ENCODE data around the gene SLC15A2. TPM values are rescaled to one million over a fixed set of nuclear protein-coding genes. Genes with fewer than 3 reads are reported as not detected.
A peak's percentile ranks its signal among the peaks of the same experiment; 100 is the strongest.

The SLC15A2 gene
- total RNA-seq, 6 experiments from 2014 or later = 0.09 to 0.35 (median 0.14) TPM; not detected in 1

DNA sequence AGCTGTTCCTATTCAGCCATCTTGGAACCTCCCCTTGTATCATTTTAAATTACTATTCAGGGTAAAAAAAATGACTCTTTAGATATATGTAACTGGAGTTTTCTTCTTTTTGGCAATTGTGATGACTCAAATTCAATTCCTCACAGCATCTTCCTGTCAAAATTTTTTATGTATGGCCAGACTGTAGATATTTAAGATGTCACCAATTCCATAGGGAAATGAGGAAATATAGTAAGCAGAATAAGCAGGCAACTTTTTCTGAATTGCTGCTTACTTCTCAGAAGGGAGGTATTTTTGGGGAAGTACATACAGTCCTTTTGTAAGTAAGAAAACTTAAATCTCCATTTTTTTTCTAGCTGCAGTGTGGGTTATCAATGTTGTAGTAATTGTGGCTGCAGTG is 30.4 kb upstream of the SLC15A2 start:
- no peaks in the 10 kb centered on the region for H3K27me3 Mint-ChIP-seq (ENCODE audit: insufficient read depth)
- no peaks in the 10 kb centered on the region for H3K4me1 Mint-ChIP-seq (ENCODE audit: low read depth)
- no peak overlapping the region for H3K27ac Mint-ChIP-seq
- H3K9me3 Mint-ChIP-seq = no peaks in the 10 kb centered on the region
- no peak overlapping the region for H3K4me3 Mint-ChIP-seq
- no peak for TF ChIP-seq CTCF (IDR thresholded peaks at IDR 0.05)
- H3K36me3 Mint-ChIP-seq (ENCODE audit: low read depth) = no peaks in the 10 kb centered on the region
- DNase-seq = no peak

- no peaks in the 10 kb centered on the region for H3K4me1 Mint-ChIP-seq (ENCODE audit: low read depth)
- no peaks in the 10 kb centered on the region for H3K36me3 Mint-ChIP-seq (ENCODE audit: low read depth)
- no peak for DNase-seq
- TF ChIP-seq CTCF (IDR thresholded peaks at IDR 0.05) = no peak
- H3K9me3 Mint-ChIP-seq = no peaks in the 10 kb centered on the region
- H3K4me3 Mint-ChIP-seq = no peak overlapping the region
- H3K27ac Mint-ChIP-seq = no peak overlapping the region
- H3K27me3 Mint-ChIP-seq (ENCODE audit: insufficient read depth) = no peaks in the 10 kb centered on the region
Observed at GRCh38 chr3:121869736-121870135, 24.5 kb upstream of the SLC15A2 start.

- no peaks in the 10 kb centered on the region for H3K9me3 Mint-ChIP-seq
- no peaks in the 10 kb centered on the region for H3K36me3 Mint-ChIP-seq (ENCODE audit: low read depth)
- H3K27ac Mint-ChIP-seq = no peak overlapping the region
- H3K4me3 Mint-ChIP-seq = no peak overlapping the region
- DNase-seq = no peak
- TF ChIP-seq CTCF (IDR thresholded peaks at IDR 0.05) = no peak
- H3K27me3 Mint-ChIP-seq (ENCODE audit: insufficient read depth) = no peaks in the 10 kb centered on the region
- H3K4me1 Mint-ChIP-seq (ENCODE audit: low read depth) = no peaks in the 10 kb centered on the region
Observed at GRCh38 chr3:121870717-121871116, 23.5 kb upstream of the SLC15A2 start.

GRCh38 chr3:121871430-121871829 is 22.8 kb upstream of the SLC15A2 start:
- Mint-ChIP-seq H3K27me3 (ENCODE audit: insufficient read depth) (no peaks in the 10 kb centered on the region), H3K4me1 (ENCODE audit: low read depth) (no peaks in the 10 kb centered on the region), H3K4me3 (no peak overlapping the region), H3K36me3 (ENCODE audit: low read depth) (no peaks in the 10 kb centered on the region), H3K9me3 (no peaks in the 10 kb centered on the region), H3K27ac (no peak overlapping the region)
- no peak for TF ChIP-seq CTCF (IDR thresholded peaks at IDR 0.05)
- no peak for DNase-seq

DNA sequence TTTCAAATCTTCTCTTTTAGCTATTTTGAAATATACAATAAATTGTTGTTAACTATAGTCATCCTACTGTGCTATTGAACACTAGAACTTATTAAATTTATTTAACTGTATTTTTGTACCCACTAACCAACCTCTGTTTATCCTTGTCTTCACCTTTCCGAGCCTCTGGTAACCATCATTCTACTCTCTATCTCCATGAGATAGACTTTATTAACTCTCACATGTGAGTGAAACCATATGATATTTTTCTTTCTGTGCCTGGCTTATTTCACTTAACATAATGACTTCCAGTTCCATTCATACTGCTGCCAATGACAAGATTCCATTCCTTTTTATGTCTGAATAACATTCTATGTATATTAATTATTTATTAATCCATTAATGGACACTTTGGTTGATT is 15.8 kb upstream of the SLC15A2 start:
- TF ChIP-seq CTCF (IDR thresholded peaks at IDR 0.05) = no peak
- H3K4me1 Mint-ChIP-seq (ENCODE audit: low read depth) = no peaks in the 10 kb centered on the region
- no peaks in the 10 kb centered on the region for H3K27me3 Mint-ChIP-seq (ENCODE audit: insufficient read depth)
- H3K27ac Mint-ChIP-seq = no peak overlapping the region
- no peak overlapping the region for H3K4me3 Mint-ChIP-seq
- DNase-seq = no peak
- no peaks in the 10 kb centered on the region for H3K9me3 Mint-ChIP-seq
- no peaks in the 10 kb centered on the region for H3K36me3 Mint-ChIP-seq (ENCODE audit: low read depth)

DNA sequence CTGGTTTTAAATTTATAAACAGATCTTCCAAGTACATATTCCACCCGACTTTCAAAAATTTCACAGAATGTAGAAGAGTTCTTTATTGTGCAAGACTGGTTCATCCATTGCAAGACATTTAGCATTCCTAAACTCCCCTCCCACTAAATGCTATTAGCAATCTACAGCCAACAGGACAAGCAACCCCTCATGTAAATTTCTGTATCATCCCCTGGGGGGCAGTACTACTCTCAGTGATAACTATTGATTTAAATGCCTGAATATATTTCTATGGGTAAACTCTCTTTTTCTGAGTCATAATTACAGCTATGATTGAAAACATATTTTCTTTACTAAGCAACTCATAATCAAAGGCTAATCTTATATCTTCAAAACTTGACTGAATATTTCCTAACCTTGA is 10.7 kb upstream of the SLC15A2 start:
- DNase-seq = peak; percentile 5
- no peaks in the 10 kb centered on the region for H3K27me3 Mint-ChIP-seq (ENCODE audit: insufficient read depth)
- peaks cover 11% of the 10 kb centered on the region for H3K4me1 Mint-ChIP-seq (ENCODE audit: low read depth)
- H3K27ac Mint-ChIP-seq = no peak overlapping the region
- H3K4me3 Mint-ChIP-seq = no peak overlapping the region
- H3K9me3 Mint-ChIP-seq = no peaks in the 10 kb centered on the region
- TF ChIP-seq CTCF (IDR thresholded peaks at IDR 0.05) = peak; percentile 68
- H3K36me3 Mint-ChIP-seq (ENCODE audit: low read depth) = no peaks in the 10 kb centered on the region
